22Rv1 (cell line): ENCODE measurements around the gene ASPSCR1.
"Not testable (repeated sequence)": the region's sequence is repeated elsewhere in the genome, so short reads cannot be mapped to it uniquely, and the experiment has no call there.

Experiments used
- H3K27ac ChIP-seq: fragments of 450-650 bp; 2 replicates; pipeline ENCODE4 v1.5.1; 2017
- ZFX ChIP-seq: fragments of 450-650 bp; IDR thresholded peaks from 2 replicates; pipeline ENCODE4 v1.6.1; 2017; ENCODE audit warnings: antibody characterized with exemption, borderline replicate concordance
- TF ChIP-seq, protein P1 (sequence below): fragments of 450-650 bp; IDR thresholded peaks from 2 replicates; pipeline ENCODE4 v1.5.1; 2017; ENCODE audit warnings: mild to moderate bottlenecking

ASPSCR1 gene

GRCh38 chr17:82037092-82037888, 59.9 kb downstream of the ASPSCR1 start, which contains the start of gene DCXR:
TSS of gene DCXR (minus strand) at chr17:82037697. CDS start at chr17:82037682, 15 bp downstream.
- H3K27ac ChIP-seq, result peak within 1 kb of the TSS; percentile 97
- TF ChIP-seq, protein P1, sequence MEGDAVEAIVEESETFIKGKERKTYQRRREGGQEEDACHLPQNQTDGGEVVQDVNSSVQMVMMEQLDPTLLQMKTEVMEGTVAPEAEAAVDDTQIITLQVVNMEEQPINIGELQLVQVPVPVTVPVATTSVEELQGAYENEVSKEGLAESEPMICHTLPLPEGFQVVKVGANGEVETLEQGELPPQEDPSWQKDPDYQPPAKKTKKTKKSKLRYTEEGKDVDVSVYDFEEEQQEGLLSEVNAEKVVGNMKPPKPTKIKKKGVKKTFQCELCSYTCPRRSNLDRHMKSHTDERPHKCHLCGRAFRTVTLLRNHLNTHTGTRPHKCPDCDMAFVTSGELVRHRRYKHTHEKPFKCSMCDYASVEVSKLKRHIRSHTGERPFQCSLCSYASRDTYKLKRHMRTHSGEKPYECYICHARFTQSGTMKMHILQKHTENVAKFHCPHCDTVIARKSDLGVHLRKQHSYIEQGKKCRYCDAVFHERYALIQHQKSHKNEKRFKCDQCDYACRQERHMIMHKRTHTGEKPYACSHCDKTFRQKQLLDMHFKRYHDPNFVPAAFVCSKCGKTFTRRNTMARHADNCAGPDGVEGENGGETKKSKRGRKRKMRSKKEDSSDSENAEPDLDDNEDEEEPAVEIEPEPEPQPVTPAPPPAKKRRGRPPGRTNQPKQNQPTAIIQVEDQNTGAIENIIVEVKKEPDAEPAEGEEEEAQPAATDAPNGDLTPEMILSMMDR, result peak; percentile 96
- TF ChIP-seq ZFX, result no peak

DNA sequence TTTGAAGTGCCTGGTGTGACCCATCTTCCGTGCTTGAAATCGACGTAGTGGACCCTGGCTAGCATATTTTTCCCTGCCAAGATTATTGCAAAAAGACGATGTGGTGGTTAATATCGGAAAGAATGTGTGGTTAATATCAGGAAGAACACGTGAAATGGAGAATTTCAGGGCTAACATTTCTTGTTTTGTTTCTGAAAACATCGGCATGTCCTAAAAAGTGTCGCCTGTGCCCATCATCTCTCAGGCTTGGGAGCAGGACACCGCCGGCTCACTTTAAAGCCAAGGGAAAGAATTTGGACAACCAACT, 60.4 kb downstream of the ASPSCR1 start:
- peak overlapping the region; percentile 97 for H3K27ac ChIP-seq
- TF ChIP-seq, protein P1, result no peak
- TF ChIP-seq ZFX, result no peak

DNA sequence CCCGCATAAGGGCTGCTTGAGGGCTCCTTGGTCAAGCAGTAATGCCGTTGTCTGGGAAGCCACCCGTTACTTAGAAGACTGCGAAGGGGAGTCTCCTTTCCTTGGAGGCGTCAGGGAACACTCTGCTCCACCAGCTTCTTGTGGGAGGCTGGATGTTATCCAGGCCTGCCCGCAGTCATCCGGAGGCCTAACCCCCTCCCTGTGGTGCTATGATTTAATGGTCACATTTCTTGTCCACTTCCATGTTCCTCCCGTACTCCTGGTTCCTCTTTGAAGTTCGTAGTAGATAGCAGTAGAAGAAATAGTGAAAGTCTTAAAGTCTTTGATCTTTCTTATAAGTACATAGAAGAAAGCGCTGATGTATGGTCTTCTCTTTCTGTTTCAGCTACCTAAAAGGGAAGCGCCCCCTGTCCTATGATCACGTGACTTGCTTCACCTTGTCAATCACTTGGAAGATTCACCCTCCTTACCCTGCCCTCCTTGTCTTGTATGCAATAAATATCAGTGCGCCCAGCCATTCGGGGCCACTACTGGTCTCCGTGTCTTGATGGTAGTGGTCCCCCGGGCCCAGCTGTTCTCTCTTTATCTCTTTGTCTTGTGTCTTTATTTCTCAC, 61.5 kb downstream of the ASPSCR1 start:
- H3K27ac ChIP-seq, result not testable (repeated sequence)

DNA sequence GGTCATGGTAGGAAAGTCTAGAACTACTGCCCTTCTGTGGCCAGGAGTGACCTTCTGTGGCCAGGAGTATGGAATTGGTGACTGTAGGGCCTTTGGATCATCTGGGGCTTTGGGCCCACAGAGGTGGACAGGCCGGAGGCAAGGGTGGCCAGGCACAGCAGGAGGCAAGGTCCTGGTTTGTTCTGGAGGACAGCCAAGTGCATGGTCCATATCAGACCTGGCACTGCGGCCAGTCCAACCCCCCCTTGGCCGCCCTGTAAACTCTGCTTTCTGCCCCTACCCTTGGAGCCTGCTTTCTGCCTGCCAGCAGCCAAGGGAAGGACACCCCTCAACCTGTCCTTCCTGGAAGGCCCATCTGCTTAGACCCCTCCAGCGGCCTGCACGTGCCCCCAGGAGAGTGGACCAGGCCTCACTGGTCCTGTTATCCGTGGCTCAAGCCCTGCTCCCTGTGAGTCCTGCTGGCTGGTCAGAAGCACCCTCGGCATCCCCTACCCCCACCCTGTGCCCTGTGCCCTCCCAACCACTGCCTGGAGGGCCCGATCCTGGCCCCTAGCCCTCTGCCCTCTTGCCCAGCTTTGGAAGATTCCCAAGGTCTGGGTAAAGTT, 62.4 kb downstream of the ASPSCR1 start:
- TF ChIP-seq, protein P1, result no peak
- no peak for TF ChIP-seq ZFX
- H3K27ac ChIP-seq, result no peak overlapping the region

DNA sequence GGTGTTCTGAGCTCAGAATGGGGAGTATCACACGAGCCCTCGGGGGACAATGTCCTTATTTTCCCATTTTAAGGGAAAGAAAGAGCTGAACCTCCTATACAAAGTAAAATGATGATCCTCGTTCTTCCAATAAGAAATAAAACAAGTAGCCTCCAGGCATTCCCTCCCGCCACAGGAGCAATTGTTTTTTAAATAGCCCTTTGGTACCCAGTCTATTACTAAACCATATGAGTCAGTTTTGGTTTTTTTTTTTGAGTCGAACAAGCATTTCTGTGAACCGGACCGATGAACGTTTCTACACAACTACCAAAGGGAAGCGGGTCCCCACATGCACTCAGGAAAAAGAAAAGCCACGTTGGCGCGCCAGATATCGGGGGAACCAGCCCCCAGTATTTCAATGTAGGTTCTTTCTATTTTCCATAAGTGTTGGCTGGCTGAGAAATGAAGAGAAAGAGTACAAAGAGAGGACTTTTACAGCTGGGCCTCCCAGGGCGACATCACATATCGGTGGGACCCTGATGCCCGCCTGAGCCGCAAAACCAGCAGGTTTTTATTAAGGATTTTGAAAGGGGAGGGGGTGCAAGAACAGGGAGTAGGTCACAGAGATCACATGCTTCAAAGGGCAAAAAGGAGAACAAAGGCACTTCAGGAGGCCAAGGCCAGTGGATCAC, 63.9 kb downstream of the ASPSCR1 start:
- no peak overlapping the region for H3K27ac ChIP-seq
- no peak for TF ChIP-seq ZFX
- TF ChIP-seq, protein P1, result no peak

DNA sequence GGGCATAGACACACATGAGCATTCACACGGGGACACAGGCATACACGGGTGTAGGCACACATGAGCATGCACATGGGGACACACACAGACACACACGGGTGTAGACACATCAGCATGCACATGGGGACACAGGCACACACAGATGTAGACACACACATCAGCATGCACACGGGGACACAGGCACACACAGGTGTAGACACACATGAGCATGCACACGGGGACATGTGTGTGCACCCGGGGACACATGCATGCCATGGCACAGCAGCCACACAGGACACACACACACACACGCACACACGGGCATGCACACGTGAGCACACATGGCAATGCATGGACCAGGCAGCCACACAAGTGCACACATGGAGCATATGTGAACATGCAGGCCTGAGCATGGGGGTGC, 65.2 kb downstream of the ASPSCR1 start:
- no peak for TF ChIP-seq ZFX
- TF ChIP-seq, protein P1, result no peak
- H3K27ac ChIP-seq, result no peak overlapping the region

- no peak for TF ChIP-seq ZFX
- TF ChIP-seq, protein P1, result no peak
Measured at GRCh38 chr17:82043507-82043906, 66.1 kb downstream of the ASPSCR1 start.

More at GRCh38 chr17:82043507-82043906, 66.1 kb downstream of the ASPSCR1 start:
- no peak overlapping the region for H3K27ac ChIP-seq
